Activated CD4-positive, alpha-beta T cell treated with anti-CD3 and anti-CD28 coated beads, Interleukin-2, amount 50 U/mL, for 24 hours (primary cell): ENCODE results near the gene TNFRSF6B.
"Not testable (repeated sequence)": the region's sequence is repeated elsewhere in the genome, so short reads cannot be mapped to it uniquely, and the experiment has no call there.

Source experiments
- DNase-seq, 2 donors: peaks; one replicate each; pipeline ENCODE4 v3.0.0-alpha.2; 2020; ENCODE audit warnings: low read depth in 1 of 2, low spot score in 1 of 2

The TNFRSF6B gene

GRCh38 chr20:63696628-63697356, at the start of gene TNFRSF6B:
TNFRSF6B (plus strand) TSS chr20:63696652; CDS start chr20:63696768, 116 bp downstream.
- no peak for DNase-seq

- no peak for DNase-seq
Measured at GRCh38 chr20:63648190-63648589, 48.3 kb upstream of the TNFRSF6B start.

- no peak for DNase-seq
Measured at GRCh38 chr20:63648895-63649589, 47.4 kb upstream of the TNFRSF6B start.

- DNase-seq, result not testable (repeated sequence)
Measured at GRCh38 chr20:63650486-63650885, 46.0 kb upstream of the TNFRSF6B start.

- no peak for DNase-seq
Measured at GRCh38 chr20:63651942-63652191, 44.6 kb upstream of the TNFRSF6B start.

- DNase-seq, result no peak
Measured at GRCh38 chr20:63652192-63652980, 44.1 kb upstream of the TNFRSF6B start.

GRCh38 chr20:63653041-63653973, 43.1 kb upstream of the TNFRSF6B start, which contains the start of gene STMN3:
STMN3 (minus strand) TSS chr20:63653424; CDS start chr20:63653345, 79 bp downstream.
- peak; percentile 30 to 48 for DNase-seq

GRCh38 chr20:63653974-63654668, 42.3 kb upstream of the TNFRSF6B start:
- no peak for DNase-seq

GRCh38 chr20:63655249-63655648, 41.2 kb upstream of the TNFRSF6B start:
- DNase-seq, result no peak

GRCh38 chr20:63656451-63656850, 40.0 kb upstream of the TNFRSF6B start:
- no peak for DNase-seq

- DNase-seq, result no peak
Measured at GRCh38 chr20:63657260-63657936, 39.1 kb upstream of the TNFRSF6B start.

GRCh38 chr20:63657937-63658748, 38.3 kb upstream of the TNFRSF6B start, which contains the start of gene RTEL1:
RTEL1 (plus strand) TSS chr20:63658312; CDS start chr20:63659403, 1,091 bp downstream.
- peak; percentile 86 to 93 for DNase-seq

- DNase-seq, result no peak
Measured at GRCh38 chr20:63658749-63659187, 37.7 kb upstream of the TNFRSF6B start.

- DNase-seq, result no peak
Measured at GRCh38 chr20:63659370-63659769, 37.1 kb upstream of the TNFRSF6B start.

- not testable (repeated sequence) for DNase-seq
Measured at GRCh38 chr20:63660174-63660573, 36.3 kb upstream of the TNFRSF6B start.

- DNase-seq, result no peak
Measured at GRCh38 chr20:63660622-63661021, 35.8 kb upstream of the TNFRSF6B start.

GRCh38 chr20:63661108-63661507, 35.3 kb upstream of the TNFRSF6B start:
- DNase-seq, result no peak

- DNase-seq, result no peak
Measured at GRCh38 chr20:63661959-63662812, 34.3 kb upstream of the TNFRSF6B start.
